Keratinocyte (primary cell): ENCODE results near the gene PLXNA1. TPM values are rescaled to one million over a fixed set of nuclear protein-coding genes. Genes with fewer than 3 reads are reported as not detected.

ENCODE experiments used
- DNase-seq: peaks from one replicate; pipeline ENCODE4 v3.0.0-alpha.2; 2011; ENCODE audit warnings: low read depth, missing footprints, low spot score
- FAIRE-seq: peaks from 2 replicates; lab custom pipeline; 2011; peaks lifted over from hg19 to GRCh38; lab: Jason Lieb, UNC
- H2AFZ ChIP-seq: 2 replicates; pipeline ENCODE4 v1.6.0; 2012; ENCODE audit warnings: low read length, control low read depth, inconsistent platforms; ENCODE audit not compliant: control insufficient read depth
- H3K27ac ChIP-seq: 2 replicates; pipeline ENCODE4 v1.5.1; 2011; ENCODE audit warnings: low read length; ENCODE audit not compliant: control insufficient read depth, insufficient read depth
- H3K27me3 ChIP-seq: 3 replicates; pipeline ENCODE4 v1.6.0; 2011; ENCODE audit warnings: low read length; ENCODE audit not compliant: control insufficient read depth, insufficient read depth; ENCODE audit errors: extremely low read depth
- H3K36me3 ChIP-seq, 2 experiments: 2 replicates in 1 of 2; 3 replicates in 1 of 2; pipeline ENCODE4 v1.5.1; 2011; ENCODE audit warnings: low read length in 2 of 2, mild to moderate bottlenecking in 1 of 2; ENCODE audit not compliant: control insufficient read depth in 2 of 2, insufficient read depth in 2 of 2; ENCODE audit errors: extremely low read depth in 1 of 2
- H3K4me1 ChIP-seq: 3 replicates; pipeline ENCODE4 v1.5.1; 2011; ENCODE audit warnings: low read length; ENCODE audit not compliant: control insufficient read depth, insufficient read depth; ENCODE audit errors: extremely low read depth
- H3K4me2 ChIP-seq: 3 replicates; pipeline ENCODE4 v1.6.0; 2011; ENCODE audit warnings: low read depth, low read length; ENCODE audit not compliant: control insufficient read depth, insufficient read depth; ENCODE audit errors: extremely low read depth
- H3K4me3 ChIP-seq, 3 experiments: fragments of 200-600 bp in 1 of 3; sonication (generic) in 1 of 3; 2 replicates in 2 of 3; 3 replicates in 1 of 3; pipeline ENCODE4 v1.5.1; 2011 to 2016; ENCODE audit warnings: low read length in 3 of 3, mild to moderate bottlenecking in 3 of 3, control low read depth in 2 of 3, inconsistent platforms in 1 of 3, low read depth in 1 of 3, mixed read lengths in 1 of 3, mixed run types in 1 of 3, moderate library complexity in 1 of 3; ENCODE audit not compliant: control insufficient read depth in 2 of 3, insufficient read depth in 2 of 3; ENCODE audit errors: extremely low read depth in 1 of 3
- H3K79me2 ChIP-seq: 2 replicates; pipeline ENCODE4 v1.6.0; 2012; ENCODE audit warnings: low read length; ENCODE audit not compliant: control insufficient read depth, insufficient read depth
- H3K9ac ChIP-seq: 3 replicates; pipeline ENCODE4 v1.6.0; 2011; ENCODE audit warnings: low read length; ENCODE audit not compliant: control insufficient read depth, insufficient read depth; ENCODE audit errors: extremely low read depth
- H3K9me1 ChIP-seq: 3 replicates; pipeline ENCODE4 v1.6.0; 2011; ENCODE audit warnings: low read length; ENCODE audit not compliant: control insufficient read depth, insufficient read depth; ENCODE audit errors: extremely low read depth
- H3K9me3 ChIP-seq: 2 replicates; pipeline ENCODE4 v1.5.1; 2012; ENCODE audit warnings: low read depth, low read length; ENCODE audit not compliant: control insufficient read depth
- H4K20me1 ChIP-seq: 3 replicates; pipeline ENCODE4 v1.6.0; 2011; ENCODE audit warnings: low read length; ENCODE audit not compliant: control insufficient read depth, insufficient read depth; ENCODE audit errors: extremely low read depth
- CTCF ChIP-seq, 3 experiments: IDR thresholded peaks in 1 of 3; conservative IDR thresholded peaks in 1 of 3; optimal IDR thresholded peaks in 1 of 3; 2 replicates in 2 of 3; 3 replicates in 1 of 3; pipeline versions ENCODE3 to v1.5.1; 2011; ENCODE audit warnings: low read length in 3 of 3, mild to moderate bottlenecking in 3 of 3, moderate library complexity in 2 of 3, control low read depth in 1 of 3, inconsistent platforms in 1 of 3; ENCODE audit not compliant: insufficient read depth in 2 of 3; ENCODE audit errors: extremely low read depth in 1 of 3
- EZH2 ChIP-seq: IDR thresholded peaks from one replicate; pipeline ENCODE4 v1.6.1; 2012; ENCODE audit warnings: inconsistent platforms, mild to moderate bottlenecking, low read length, moderate library complexity
- dilution Hi-C: fragments of 300-500 bp; cut with MboI; formaldehyde crosslinking; loops from one replicate; pipeline ENCODE4 v1.7.0; 2020; ENCODE audit warnings: low sequenced_read_pairs; ENCODE audit not compliant: extremely low pct_ligation_motif_present
- polyA plus RNA-seq, 5 experiments: library from polyadenylated mRNA; depleted of rRNA in 3 of 5; stranded (reverse) in 3 of 5; stranded (forward) in 1 of 5; unstranded in 1 of 5; fragments of >200 nt; gene quantifications; 1 replicate in 1 of 5; 2 replicates in 3 of 5; 3 replicates in 1 of 5; pipeline versions ENCODE4 v1.2.1 to v1.2.3, GENCODE V29; 2011 to 2012; ENCODE audit warnings: missing spikeins in 2 of 5, low read depth in 1 of 5, low replicate concordance in 1 of 5

The PLXNA1 gene
- polyA plus RNA-seq, 1 donor (not counting 4 experiments of a cell fraction or from before 2014, with no cell fraction given), result 38.4 TPM

GRCh38 chr3:127003601-127004280 lies 20.8 kb downstream of the PLXNA1 start:
- peaks cover 79% of the 10 kb centered on the region for H3K79me2 ChIP-seq
- H2AFZ ChIP-seq, result no peak overlapping the region
- no peak overlapping the region for H3K4me2 ChIP-seq
- TF ChIP-seq EZH2, result no peak
- no peak for TF ChIP-seq CTCF (optimal IDR thresholded peaks at IDR 0.05 in 1 of 3, IDR thresholded peaks at IDR 0.05 in 1 of 3, conservative IDR thresholded peaks at IDR 0.05 in 1 of 3; ENCODE audit: extremely low read depth in 1 of 3, insufficient read depth in 2 of 3, low read length in 3 of 3)
- no peaks in the 10 kb centered on the region for H3K9me3 ChIP-seq
- no peak overlapping the region for H3K9ac ChIP-seq
- H3K27me3 ChIP-seq, result no peaks in the 10 kb centered on the region
- H4K20me1 ChIP-seq, result peaks cover 32% of the 10 kb centered on the region
- dilution Hi-C loops, result no loop called here
- H3K9me1 ChIP-seq, result peaks cover 9% of the 10 kb centered on the region
- peaks cover 16% of the 10 kb centered on the region for H3K4me1 ChIP-seq
- no peak overlapping the region for H3K27ac ChIP-seq
- H3K36me3 ChIP-seq, result peaks cover 25 to 32% of the 10 kb centered on the region in 2 experiments
- H3K4me3 ChIP-seq, result no peak overlapping the region
- no peak for FAIRE-seq
- DNase-seq, result no peak

GRCh38 chr3:127004641-127005397 lies 21.9 kb downstream of the PLXNA1 start:
- no peak overlapping the region for H3K4me3 ChIP-seq
- H3K27me3 ChIP-seq, result no peaks in the 10 kb centered on the region
- H3K4me2 ChIP-seq, result no peak overlapping the region
- H3K79me2 ChIP-seq, result peaks cover 72% of the 10 kb centered on the region
- dilution Hi-C loops, result no loop called here
- no peak for FAIRE-seq
- no peak for DNase-seq
- H4K20me1 ChIP-seq, result peaks cover 28% of the 10 kb centered on the region
- no peak overlapping the region for H2AFZ ChIP-seq
- H3K9me3 ChIP-seq, result no peaks in the 10 kb centered on the region
- no peak overlapping the region for H3K27ac ChIP-seq
- peaks cover 16% of the 10 kb centered on the region for H3K4me1 ChIP-seq
- H3K36me3 ChIP-seq, result peaks cover 32 to 39% of the 10 kb centered on the region in 2 experiments
- H3K9me1 ChIP-seq, result peaks cover 9% of the 10 kb centered on the region
- no peak overlapping the region for H3K9ac ChIP-seq
- no peak for TF ChIP-seq EZH2
- TF ChIP-seq CTCF (optimal IDR thresholded peaks at IDR 0.05 in 1 of 3, IDR thresholded peaks at IDR 0.05 in 1 of 3, conservative IDR thresholded peaks at IDR 0.05 in 1 of 3; ENCODE audit: extremely low read depth in 1 of 3, insufficient read depth in 2 of 3, low read length in 3 of 3), result no peak
